Mucosa of descending colon (tissue), 3 donors: ENCODE results near the gene USP20. TPM values are rescaled to one million over a fixed set of nuclear protein-coding genes. Genes with fewer than 3 reads are reported as not detected.
A peak's percentile ranks its signal among the peaks of the same experiment; 100 is the strongest.

Experiments
- ATAC-seq: fragments of 200-7000 bp; cut with Tn5 transposase; one replicate; pipeline ENCODE4 v1.9.1; 2020; ENCODE audit warnings: mild to moderate bottlenecking, moderate library complexity
- DNase-seq, 3 donors: peaks; one replicate each; pipeline ENCODE4 v3.0.0-alpha.2; 2020
- H3K36me3 ChIP-seq: fragments of 200-600 bp; one replicate; pipeline ENCODE4 v1.8.0; 2021; ENCODE audit warnings: low read depth, mild to moderate bottlenecking
- H3K4me1 ChIP-seq: fragments of 200-600 bp; one replicate; pipeline ENCODE4 v1.8.0; 2021; ENCODE audit warnings: low read depth, mild to moderate bottlenecking
- H3K4me3 ChIP-seq: fragments of 200-600 bp; one replicate; pipeline ENCODE4 v1.8.0; 2021; ENCODE audit warnings: mild to moderate bottlenecking
- H3K9me3 ChIP-seq: fragments of 200-600 bp; one replicate; pipeline ENCODE4 v1.8.0; 2021; ENCODE audit warnings: mild to moderate bottlenecking
- intact Hi-C, 2 donors: fragments of 100-400 bp; cut with DNase I in 1 of 2; cut with micrococcal nuclease in 1 of 2; formaldehyde crosslinking; loops; one replicate each; pipeline versions ENCODE4 v1.11.0 to v1.11.1; 2022; cut with DNase I, micrococcal nuclease
- total RNA-seq, 3 donors: library from RNA; stranded (reverse); fragmentation: NEBNext Ultra II Directional in 2 of 3; extraction: Animal tissue kit (Norgen Biotek cat#: 25700) in 2 of 3; gene quantifications; one replicate each; pipeline versions ENCODE4 v1.2.1 to v1.2.4, GENCODE V29; 2021 to 2023
- TF ChIP-seq, protein P1 (sequence below): fragments of 200-600 bp; IDR thresholded peaks from one replicate; pipeline ENCODE4 v1.8.0; 2022; ENCODE audit warnings: antibody characterized with exemption, mild to moderate bottlenecking
- donor health status: DM: no; HTN: no; CAD: no; lungs with moderate emphysema.
- donor health status: DM: no; HTN: no; CAD: no.
- donor health status: DM: no; HTN: yes; CAD: no.

The USP20 gene
- total RNA-seq, 3 donors from 2014 or later = 20.2 to 32.3 (median 22.9) TPM

DNA sequence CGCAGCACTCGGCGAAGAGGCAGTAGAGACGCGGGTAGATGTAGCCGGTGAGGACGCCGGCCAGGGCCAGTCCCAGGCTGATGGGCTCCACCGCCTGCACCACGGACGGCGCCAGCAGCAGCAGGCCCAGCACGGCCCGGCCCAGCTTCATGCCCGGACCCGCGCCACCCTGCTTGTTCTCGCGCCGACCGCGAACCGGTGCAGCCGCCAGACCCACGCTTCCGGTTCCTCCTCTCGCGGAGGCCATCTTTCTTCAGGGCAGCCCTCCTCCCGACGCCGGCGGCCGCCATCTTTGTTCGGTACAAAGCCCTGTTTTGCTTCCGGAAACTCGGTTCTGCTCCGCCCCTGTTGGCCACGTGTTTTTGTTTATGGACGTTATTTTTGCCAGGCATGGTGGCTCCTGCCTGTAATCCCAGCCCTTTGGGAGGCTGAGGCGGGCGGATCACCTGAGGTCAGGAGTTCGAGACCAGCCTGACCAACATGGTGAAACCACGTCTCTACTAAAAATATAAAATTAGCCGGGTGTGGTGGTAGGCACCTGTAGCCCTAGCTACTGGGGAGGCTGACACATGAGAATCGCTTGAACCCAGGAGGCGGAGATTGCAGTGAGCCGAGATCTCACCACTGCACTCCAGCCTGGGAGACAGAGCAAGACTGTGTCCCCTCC, 11.2 kb upstream of the USP20 start, which contains the start of gene TOR1A:
TOR1A (minus strand) TSS at position 202 of the 667 bp plus-strand sequence; CDS start at position 151, 51 bp downstream.
- H3K36me3 ChIP-seq = no peaks in the 10 kb centered on the region
- TF ChIP-seq, protein P1, sequence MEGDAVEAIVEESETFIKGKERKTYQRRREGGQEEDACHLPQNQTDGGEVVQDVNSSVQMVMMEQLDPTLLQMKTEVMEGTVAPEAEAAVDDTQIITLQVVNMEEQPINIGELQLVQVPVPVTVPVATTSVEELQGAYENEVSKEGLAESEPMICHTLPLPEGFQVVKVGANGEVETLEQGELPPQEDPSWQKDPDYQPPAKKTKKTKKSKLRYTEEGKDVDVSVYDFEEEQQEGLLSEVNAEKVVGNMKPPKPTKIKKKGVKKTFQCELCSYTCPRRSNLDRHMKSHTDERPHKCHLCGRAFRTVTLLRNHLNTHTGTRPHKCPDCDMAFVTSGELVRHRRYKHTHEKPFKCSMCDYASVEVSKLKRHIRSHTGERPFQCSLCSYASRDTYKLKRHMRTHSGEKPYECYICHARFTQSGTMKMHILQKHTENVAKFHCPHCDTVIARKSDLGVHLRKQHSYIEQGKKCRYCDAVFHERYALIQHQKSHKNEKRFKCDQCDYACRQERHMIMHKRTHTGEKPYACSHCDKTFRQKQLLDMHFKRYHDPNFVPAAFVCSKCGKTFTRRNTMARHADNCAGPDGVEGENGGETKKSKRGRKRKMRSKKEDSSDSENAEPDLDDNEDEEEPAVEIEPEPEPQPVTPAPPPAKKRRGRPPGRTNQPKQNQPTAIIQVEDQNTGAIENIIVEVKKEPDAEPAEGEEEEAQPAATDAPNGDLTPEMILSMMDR = no peak

DNA sequence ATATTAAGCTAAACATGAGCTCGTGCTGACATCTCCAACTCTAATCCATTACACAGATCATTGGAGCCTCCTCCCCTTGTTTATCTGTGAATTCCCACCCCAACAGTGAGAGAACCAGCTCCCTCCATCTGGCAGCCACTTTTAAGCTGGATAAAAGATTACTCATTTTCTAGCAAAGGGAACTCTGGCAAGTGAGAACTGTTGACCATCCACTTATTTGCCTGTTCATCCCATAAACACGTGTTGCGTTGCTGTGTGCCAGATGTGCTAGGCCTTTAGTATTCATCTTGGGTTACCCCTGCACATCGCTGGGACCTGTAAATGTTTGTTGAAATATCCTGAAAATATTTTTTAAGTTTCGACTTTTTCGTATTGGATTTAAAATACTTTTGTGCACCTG, 8.9 kb upstream of the USP20 start:
- intact Hi-C loops = no loop called here
- Histone ChIP-seq H3K36me3 (no peaks in the 10 kb centered on the region), H3K9me3 (no peaks in the 10 kb centered on the region), H3K4me1 (peaks cover 6% of the 10 kb centered on the region), H3K4me3 (no peak overlapping the region)
- ATAC-seq = no peak
- no peak for DNase-seq
- TF ChIP-seq, protein P1 = no peak

More for the DNA sequence above, 11.2 kb upstream of the USP20 start, which contains the start of gene TOR1A:
- intact Hi-C loops = no loop called here
- H3K4me1 ChIP-seq = peaks cover 6% of the 10 kb centered on the region
- H3K9me3 ChIP-seq = no peaks in the 10 kb centered on the region
- ATAC-seq (peak; percentile 97), DNase-seq (peak; percentile 96 to 98 (median 97))
- peak within 1 kb of the TSS; percentile 63 for H3K4me3 ChIP-seq

DNA sequence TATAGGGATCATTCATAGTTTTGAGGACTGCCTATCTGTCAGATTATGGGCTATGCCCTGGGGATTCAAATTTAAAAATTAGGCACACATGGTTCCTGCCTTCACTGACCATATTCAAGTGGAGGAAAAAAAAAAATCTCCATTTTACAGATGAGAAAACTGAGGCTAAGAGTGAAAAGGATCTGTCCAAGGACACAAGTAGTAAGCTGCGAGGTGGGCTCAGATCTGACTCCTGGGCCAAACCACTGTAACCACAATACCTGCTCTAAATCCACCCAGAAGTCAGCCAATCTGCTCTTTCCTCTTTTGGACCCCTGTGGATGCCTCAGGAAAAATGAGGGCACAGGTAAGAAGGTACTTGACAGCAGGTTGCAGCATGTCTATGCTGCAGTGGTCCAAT, 8.5 kb upstream of the USP20 start:
- TF ChIP-seq, protein P1 = no peak
- Histone ChIP-seq H3K9me3 (no peaks in the 10 kb centered on the region), H3K4me1 (peaks cover 6% of the 10 kb centered on the region), H3K36me3 (no peaks in the 10 kb centered on the region), H3K4me3 (no peak overlapping the region)
- DNase-seq = no peak
- no peak for ATAC-seq
- intact Hi-C loops = no loop called here

DNA sequence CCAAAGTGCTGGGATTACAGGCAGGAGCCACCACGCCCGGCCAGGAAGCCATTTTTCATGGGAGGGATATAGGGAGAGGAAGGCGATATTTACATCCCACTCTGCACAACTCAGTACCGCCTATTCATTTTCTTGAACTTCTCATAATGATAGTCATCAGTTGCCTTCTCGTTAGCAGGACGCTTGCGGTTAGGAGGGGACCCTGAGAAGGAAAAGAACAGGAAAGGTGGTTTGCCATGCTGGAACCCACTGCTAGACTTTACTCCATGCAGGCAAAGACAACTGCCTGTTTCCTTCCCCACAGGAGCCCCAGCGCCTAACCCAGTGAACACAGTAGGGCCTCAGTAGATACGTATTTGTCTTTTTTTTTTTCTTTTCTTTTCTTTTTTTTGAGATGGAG, 7.2 kb upstream of the USP20 start:
- DNase-seq = no peak
- no peak overlapping the region for H3K4me3 ChIP-seq
- H3K4me1 ChIP-seq = peaks cover under 1% of the 10 kb centered on the region
- intact Hi-C loops = no loop called here
- H3K36me3 ChIP-seq = no peaks in the 10 kb centered on the region
- no peak for ATAC-seq
- TF ChIP-seq, protein P1 = no peak
- no peaks in the 10 kb centered on the region for H3K9me3 ChIP-seq

DNA sequence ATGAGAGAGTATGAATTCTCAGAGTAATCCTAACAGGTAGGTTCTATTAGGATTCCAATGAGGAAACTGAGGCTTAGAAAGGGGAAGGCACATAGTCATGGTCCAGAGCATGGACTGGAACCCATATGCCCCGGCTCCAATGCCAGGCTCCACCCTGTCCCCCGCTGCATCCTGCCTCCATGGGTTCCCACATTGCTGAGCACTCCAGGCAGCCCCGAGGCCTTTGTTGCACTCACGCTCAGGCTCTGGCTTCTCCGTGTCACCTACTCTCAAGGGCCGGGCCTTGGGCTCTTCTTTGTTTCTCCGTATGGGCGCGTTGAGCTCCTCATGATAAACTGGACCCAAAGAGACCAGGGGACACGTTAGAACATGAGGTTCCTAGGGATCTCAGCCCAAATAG, 6.3 kb upstream of the USP20 start:
- DNase-seq (no peak), ATAC-seq (no peak)
- TF ChIP-seq, protein P1 = no peak
- intact Hi-C loops = no loop called here
- Histone ChIP-seq H3K4me3 (no peak overlapping the region), H3K4me1 (no peaks in the 10 kb centered on the region), H3K36me3 (no peaks in the 10 kb centered on the region), H3K9me3 (no peaks in the 10 kb centered on the region)
